Cardiac septum (tissue), 1 donor: ENCODE results near the gene HMGN4. TPM values are rescaled to one million over a fixed set of nuclear protein-coding genes. Genes with fewer than 3 reads are reported as not detected.

Source experiments
- total RNA-seq: library from RNA; stranded (reverse); fragmentation: NEBNext Ultra II Directional; extraction: Animal tissue kit (Norgen Biotek cat#: 25700); gene quantifications from one replicate; pipeline ENCODE4 v1.2.1, GENCODE V29; 2021
- donor health status: DM: no; HTN: no; CAD: no.

The HMGN4 gene
- total RNA-seq, 1 donor from 2014 or later = 34.7 TPM

Other genes starting within 250 kb of the HMGN4 start
- 9.2 TPM for gene BTN3A2, start 173.2 kb upstream of the HMGN4 start, total RNA-seq
- 2.8 TPM for gene BTN2A2, start 155.3 kb upstream of the HMGN4 start, total RNA-seq
- 7.4 TPM for gene BTN3A1, start 136.1 kb upstream of the HMGN4 start, total RNA-seq
- gene BTN3A3, start 97.9 kb upstream of the HMGN4 start, total RNA-seq = 8.5 TPM
- gene BTN2A1, start 80.4 kb upstream of the HMGN4 start, total RNA-seq = 15.7 TPM
- not detected for gene BTN1A1, start 38.1 kb upstream of the HMGN4 start, total RNA-seq
- gene ABT1, start 58.6 kb downstream of the HMGN4 start, total RNA-seq = 7.4 TPM
- 15.3 TPM for gene ZNF322, start 121.4 kb downstream of the HMGN4 start, total RNA-seq